Mesenchymal stem cell (in vitro differentiated cells and primary cell): ENCODE measurements around the gene MTHFD1L.

Experiments used
- DNase-seq: peaks from one replicate; pipeline ENCODE4 v3.0.0-alpha.2; 2013
- H2AFZ ChIP-seq: one replicate; pipeline ENCODE4 v1.6.1; 2013; ENCODE audit warnings: low read depth, mild to moderate bottlenecking, control low read depth, inconsistent platforms, low read length, moderate library complexity
- H2AK5ac ChIP-seq: 2 replicates; pipeline ENCODE4 v1.6.1; 2013; ENCODE audit warnings: low read length, moderate library complexity, mild to moderate bottlenecking, inconsistent platforms; ENCODE audit not compliant: severe bottlenecking
- H2BK120ac ChIP-seq: one replicate; pipeline ENCODE4 v1.6.1; 2013; ENCODE audit warnings: low read depth, mild to moderate bottlenecking, inconsistent platforms, low read length, moderate library complexity
- H2BK12ac ChIP-seq, 2 experiments: one replicate each; pipeline ENCODE4 v1.6.1; 2013; ENCODE audit warnings: inconsistent platforms in 2 of 2, low read length in 2 of 2, mild to moderate bottlenecking in 2 of 2, moderate library complexity in 2 of 2, control low read depth in 1 of 2
- H2BK15ac ChIP-seq: one replicate; pipeline ENCODE4 v1.6.1; 2013; ENCODE audit warnings: mild to moderate bottlenecking, low read depth, inconsistent platforms; ENCODE audit not compliant: poor library complexity, severe bottlenecking
- H2BK5ac ChIP-seq: 2 replicates; pipeline ENCODE4 v1.6.1; 2013; ENCODE audit warnings: low read depth, mild to moderate bottlenecking, low read length, control low read depth, inconsistent platforms; ENCODE audit not compliant: poor library complexity, severe bottlenecking
- H3K14ac ChIP-seq, 2 experiments: one replicate each; pipeline ENCODE4 v1.6.1; 2013; ENCODE audit warnings: inconsistent platforms in 2 of 2, low read length in 2 of 2, control low read depth in 1 of 2, mild to moderate bottlenecking in 1 of 2, moderate library complexity in 1 of 2
- H3K18ac ChIP-seq, 2 experiments: one replicate each; pipeline ENCODE4 v1.6.1; 2013; ENCODE audit warnings: inconsistent platforms in 2 of 2, low read length in 2 of 2, control low read depth in 1 of 2, low read depth in 1 of 2, mild to moderate bottlenecking in 1 of 2
- H3K23ac ChIP-seq, 2 experiments: one replicate each; pipeline ENCODE4 v1.6.1; 2013; ENCODE audit warnings: inconsistent platforms in 2 of 2, low read length in 2 of 2, mild to moderate bottlenecking in 2 of 2, moderate library complexity in 2 of 2, control low read depth in 1 of 2
- H3K27ac ChIP-seq: 2 replicates; pipeline ENCODE4 v1.5.1; 2013; ENCODE audit warnings: mild to moderate bottlenecking, moderate library complexity, low read length, control low read depth, inconsistent platforms; ENCODE audit not compliant: poor library complexity, severe bottlenecking
- H3K27me3 ChIP-seq, 2 experiments: 2 replicates each; pipeline versions ENCODE4 v1.6.1 to v1.7.0; 2013; ENCODE audit warnings: low read length in 2 of 2, mild to moderate bottlenecking in 2 of 2, moderate library complexity in 2 of 2, control low read depth in 1 of 2, inconsistent platforms in 1 of 2; ENCODE audit not compliant: control insufficient read depth in 1 of 2, insufficient read depth in 1 of 2
- H3K36me3 ChIP-seq, 2 experiments: 2 replicates each; pipeline versions ENCODE4 v1.6.1 to v1.7.0; 2013; ENCODE audit warnings: low read length in 2 of 2, control low read depth in 1 of 2, inconsistent platforms in 1 of 2, low read depth in 1 of 2, mild to moderate bottlenecking in 1 of 2; ENCODE audit not compliant: insufficient read depth in 2 of 2, control insufficient read depth in 1 of 2
- H3K4ac ChIP-seq, 2 experiments: one replicate each; pipeline ENCODE4 v1.6.1; 2013; ENCODE audit warnings: inconsistent platforms in 2 of 2, low read length in 2 of 2, mild to moderate bottlenecking in 2 of 2, moderate library complexity in 2 of 2, control low read depth in 1 of 2, low read depth in 1 of 2
- H3K4me1 ChIP-seq: 2 replicates; pipeline ENCODE4 v1.6.1; 2013; ENCODE audit warnings: low read depth, low read length, control low read depth; ENCODE audit not compliant: control insufficient read depth, insufficient read depth
- H3K4me2 ChIP-seq: 2 replicates; pipeline ENCODE4 v1.6.1; 2013; ENCODE audit warnings: low read length, mild to moderate bottlenecking, inconsistent platforms; ENCODE audit not compliant: poor library complexity, severe bottlenecking
- H3K4me3 ChIP-seq, 2 experiments: 2 replicates each; pipeline versions ENCODE4 v1.5.1 to v1.7.0; 2013; ENCODE audit warnings: low read length in 2 of 2, mild to moderate bottlenecking in 2 of 2, control low read depth in 1 of 2, low read depth in 1 of 2; ENCODE audit not compliant: insufficient read depth in 1 of 2
- H3K79me1 ChIP-seq: replicated peaks from 2 replicates; pipeline ENCODE4 v1.6.1; 2013; ENCODE audit warnings: mild to moderate bottlenecking, control low read depth, low read length, inconsistent platforms; ENCODE audit not compliant: poor library complexity, severe bottlenecking
- H3K9ac ChIP-seq: 2 replicates; pipeline ENCODE4 v1.7.0; 2013; ENCODE audit warnings: mild to moderate bottlenecking, low read length, moderate library complexity
- H3K9me3 ChIP-seq: 2 replicates; pipeline ENCODE4 v1.7.0; 2013; ENCODE audit warnings: mild to moderate bottlenecking, low read length; ENCODE audit not compliant: control insufficient read depth
- H4K8ac ChIP-seq: one replicate; pipeline ENCODE4 v1.6.1; 2013; ENCODE audit warnings: inconsistent platforms, mild to moderate bottlenecking, low read length, moderate library complexity
- H4K91ac ChIP-seq: one replicate; pipeline ENCODE4 v1.6.1; 2013; ENCODE audit warnings: mild to moderate bottlenecking, low read length, inconsistent platforms
- WGBS: methylation state at CpG from one replicate; pipeline ENCODE4 v1.1.7; 2013; ENCODE audit warnings: mixed read lengths; 5-methylcytosine and 5-hydroxymethylcytosine counted together

Gene MTHFD1L

DNA sequence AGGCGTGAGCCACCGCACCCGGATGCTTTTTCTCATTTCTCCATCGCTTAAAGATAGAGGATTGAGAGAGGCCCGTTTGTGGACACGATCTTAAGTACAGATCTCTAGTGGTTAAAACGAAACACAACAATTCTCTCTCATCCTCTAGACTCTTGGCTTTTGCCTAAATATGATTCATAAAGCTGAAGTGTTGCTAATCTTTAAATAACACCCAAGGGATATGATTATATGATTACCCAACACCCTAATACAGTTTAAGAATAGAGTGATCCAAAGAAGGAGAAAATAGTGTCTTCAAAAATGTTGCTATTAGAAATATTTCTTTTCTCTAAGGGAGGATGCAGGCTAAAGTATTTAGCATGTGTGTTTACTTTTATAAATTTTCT, 50.4 kb downstream of the MTHFD1L start:
- Histone ChIP-seq H3K9me3 (no peaks in the 10 kb centered on the region), H3K23ac (no peak overlapping the region), H4K8ac (no peak overlapping the region), H2AK5ac (no peak overlapping the region), H3K4me1 (no peaks in the 10 kb centered on the region), H3K9ac (peak overlapping the region; percentile 75), H3K14ac (no peak overlapping the region), H3K4me3 (peak overlapping the region in 1 of 2 experiments; percentile 12), H2BK120ac (no peak overlapping the region), H2BK12ac (no peak overlapping the region), H3K4me2 (no peak overlapping the region), H4K91ac (no peak overlapping the region), H2AFZ (no peak overlapping the region), H3K27ac (no peak overlapping the region), H3K4ac (no peak overlapping the region), H3K36me3 (peaks cover 19 to 33% of the 10 kb centered on the region in 2 experiments), H2BK5ac (no peak overlapping the region), H3K27me3 (no peaks in the 10 kb centered on the region), H3K79me1 (peaks cover 13% of the 10 kb centered on the region), H2BK15ac (no peak overlapping the region), H3K18ac (no peak overlapping the region)
- 100% methylated on average over 3 of the region's 7 CpGs for WGBS
- DNase-seq, result peak; percentile 33

DNA sequence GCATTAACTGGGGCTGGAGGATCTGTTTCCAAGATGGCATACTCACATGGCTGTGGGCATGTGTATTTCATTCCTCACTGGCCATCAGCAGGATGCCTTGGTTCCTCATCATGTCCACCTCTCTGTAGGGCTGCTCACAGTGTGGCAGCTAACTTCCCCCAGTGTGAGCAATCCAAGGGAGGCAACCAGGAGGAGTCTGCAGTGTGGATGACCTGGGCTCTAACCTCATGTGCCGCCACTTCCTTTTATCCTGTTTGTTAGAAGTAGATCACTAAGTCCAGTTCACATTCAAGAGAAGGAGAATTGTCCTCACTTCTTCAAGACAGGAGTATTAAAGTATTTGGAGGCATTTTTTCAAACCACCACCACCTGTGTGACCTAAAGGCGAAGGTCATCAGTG, 54.4 kb downstream of the MTHFD1L start:
- H3K4me3 ChIP-seq, result no peak overlapping the region
- H4K8ac ChIP-seq, result no peak overlapping the region
- H3K23ac ChIP-seq, result no peak overlapping the region
- H3K9me3 ChIP-seq, result no peaks in the 10 kb centered on the region
- H3K4me2 ChIP-seq, result no peak overlapping the region
- H2AK5ac ChIP-seq, result no peak overlapping the region
- no peaks in the 10 kb centered on the region for H3K27me3 ChIP-seq
- H3K18ac ChIP-seq, result no peak overlapping the region
- H3K4me1 ChIP-seq, result peaks cover 2% of the 10 kb centered on the region
- H2AFZ ChIP-seq, result no peak overlapping the region
- no peak overlapping the region for H2BK5ac ChIP-seq
- H4K91ac ChIP-seq, result no peak overlapping the region
- no peak overlapping the region for H3K27ac ChIP-seq
- H2BK12ac ChIP-seq, result no peak overlapping the region
- peaks cover 13% of the 10 kb centered on the region for H3K79me1 ChIP-seq
- H3K4ac ChIP-seq, result no peak overlapping the region
- no peak for DNase-seq
- peaks cover 29 to 37% of the 10 kb centered on the region in 2 experiments for H3K36me3 ChIP-seq
- no peak overlapping the region for H2BK15ac ChIP-seq
- no peak overlapping the region for H3K14ac ChIP-seq
- no peak overlapping the region for H3K9ac ChIP-seq
- WGBS, result 100% methylated on average over 1 of the region's 2 CpGs
- no peak overlapping the region for H2BK120ac ChIP-seq

GRCh38 chr6:150922137-150922536, 56.6 kb downstream of the MTHFD1L start:
- Histone ChIP-seq H2BK15ac (no peak overlapping the region), H3K4me1 (peaks cover 4% of the 10 kb centered on the region), H2BK120ac (no peak overlapping the region), H3K4me2 (no peak overlapping the region), H2AK5ac (no peak overlapping the region), H3K9me3 (no peaks in the 10 kb centered on the region), H3K27me3 (no peaks in the 10 kb centered on the region), H2AFZ (no peak overlapping the region), H3K23ac (no peak overlapping the region), H3K14ac (no peak overlapping the region), H3K36me3 (peaks cover 32 to 41% of the 10 kb centered on the region in 2 experiments), H3K79me1 (peaks cover 10% of the 10 kb centered on the region), H3K4ac (no peak overlapping the region), H2BK5ac (no peak overlapping the region), H4K8ac (no peak overlapping the region), H3K18ac (no peak overlapping the region), H3K9ac (no peak overlapping the region), H4K91ac (no peak overlapping the region), H3K4me3 (no peak overlapping the region), H3K27ac (no peak overlapping the region), H2BK12ac (no peak overlapping the region)
- no peak for DNase-seq
- WGBS, result 100% methylated on average over 2 of the region's 2 CpGs

DNA sequence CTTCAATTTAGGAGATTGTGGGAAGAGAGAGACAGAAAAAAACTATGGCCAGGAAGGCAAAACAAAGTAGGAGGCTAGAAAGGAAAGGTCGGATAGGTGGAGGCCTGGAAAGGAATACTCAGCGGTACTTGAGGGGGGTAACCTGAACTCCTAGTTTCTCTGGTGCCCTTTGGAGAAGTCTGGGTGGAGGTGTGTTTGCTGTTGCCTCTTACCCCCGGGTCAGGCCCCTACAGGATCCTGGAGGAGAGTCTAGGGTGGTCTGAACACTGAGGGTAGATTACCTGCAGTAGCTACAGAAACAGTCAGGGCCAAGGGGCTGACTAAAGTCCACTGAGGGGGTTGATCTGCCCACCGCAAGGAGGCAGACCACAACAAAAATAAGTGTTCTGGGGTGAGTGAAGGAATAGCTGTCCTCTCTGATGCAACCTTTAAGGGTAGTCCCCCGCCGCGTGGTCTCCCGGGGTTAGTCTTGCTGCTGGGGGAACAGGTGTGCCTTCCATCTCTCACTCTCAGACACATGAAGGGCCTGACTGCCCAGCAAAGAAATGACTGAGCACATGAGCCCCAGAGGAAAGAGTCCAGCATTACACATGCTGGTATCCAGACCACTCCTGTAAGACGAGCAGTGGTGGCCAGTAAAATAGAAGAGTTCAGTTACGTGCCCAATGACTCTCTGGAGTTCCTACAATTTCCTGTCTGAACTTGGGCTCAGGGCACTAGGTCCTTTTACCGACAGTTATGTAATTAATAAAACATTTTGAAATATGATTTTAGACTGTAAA, 59.5 kb downstream of the MTHFD1L start:
- no peak overlapping the region for H2BK15ac ChIP-seq
- no peak overlapping the region for H3K4me2 ChIP-seq
- no peak for DNase-seq
- H3K4me1 ChIP-seq, result peaks cover 5% of the 10 kb centered on the region
- no peak overlapping the region for H2BK120ac ChIP-seq
- peaks cover 24 to 29% of the 10 kb centered on the region in 2 experiments for H3K36me3 ChIP-seq
- H3K4ac ChIP-seq, result no peak overlapping the region
- H3K18ac ChIP-seq, result no peak overlapping the region
- no peak overlapping the region for H3K23ac ChIP-seq
- H4K8ac ChIP-seq, result no peak overlapping the region
- no peak overlapping the region for H2AFZ ChIP-seq
- peak overlapping the region; percentile 65 for H2AK5ac ChIP-seq
- H3K79me1 ChIP-seq, result peaks cover 12% of the 10 kb centered on the region
- no peak overlapping the region for H2BK12ac ChIP-seq
- H3K4me3 ChIP-seq, result peak overlapping the region in 1 of 2 experiments; percentile 9
- peak overlapping the region; percentile 41 for H3K9ac ChIP-seq
- WGBS, result 98% methylated on average over 11 of the region's 11 CpGs
- H3K9me3 ChIP-seq, result no peaks in the 10 kb centered on the region
- H2BK5ac ChIP-seq, result no peak overlapping the region
- no peak overlapping the region for H4K91ac ChIP-seq
- no peak overlapping the region for H3K14ac ChIP-seq
- no peaks in the 10 kb centered on the region for H3K27me3 ChIP-seq
- H3K27ac ChIP-seq, result no peak overlapping the region
